Suprapubic skin (tissue), 4 donors: ENCODE data around the gene SACS.

Experiments used
- CTCF ChIP-seq, 2 donors: fragments of 200-600 bp in 1 of 2; fragments of 450-650 bp in 1 of 2; sonication (generic) in 1 of 2; IDR thresholded peaks; one replicate each; pipeline ENCODE4 v1.5.1; 2016 to 2019; ENCODE audit warnings: antibody characterized with exemption in 2 of 2, mild to moderate bottlenecking in 1 of 2, moderate library complexity in 1 of 2
- EP300 ChIP-seq: sonication (generic); formaldehyde crosslinking; IDR thresholded peaks from one replicate; pipeline ENCODE4 v1.6.1; 2017; ENCODE audit warnings: antibody characterized with exemption
- POLR2A ChIP-seq, 2 donors: fragments of 450-650 bp; IDR thresholded peaks; one replicate each; pipeline ENCODE4 v1.6.1; 2017; ENCODE audit warnings: antibody characterized with exemption in 2 of 2, mild to moderate bottlenecking in 2 of 2, moderate library complexity in 2 of 2
- POLR2AphosphoS5 ChIP-seq, 3 donors: sonication (generic); formaldehyde crosslinking; IDR thresholded peaks; one replicate each; pipeline ENCODE4 v1.6.1; 2017; ENCODE audit warnings: antibody characterized with exemption in 3 of 3

GRCh38 chr13:23330356-23330755 is 103.1 kb downstream of the SACS start:
- TF ChIP-seq POLR2A (IDR thresholded peaks at IDR 0.05) (no peak), CTCF (IDR thresholded peaks at IDR 0.05) (no peak), POLR2AphosphoS5 (IDR thresholded peaks at IDR 0.05) (no peak), EP300 (no peak)
